Retinal pigment epithelial cell (primary cell): ENCODE measurements around the gene DAZL.

Experiments
- DNase-seq: peaks from one replicate; pipeline ENCODE4 v3.0.0-alpha.2; 2010; ENCODE audit warnings: low read depth
- H3K4me3 ChIP-seq: 2 replicates; pipeline ENCODE4 v1.5.1; 2011; ENCODE audit warnings: mild to moderate bottlenecking, low read length, control low read depth, moderate library complexity
- CTCF ChIP-seq: conservative IDR thresholded peaks from 2 replicates; pipeline ENCODE4 v1.5.1; 2011; ENCODE audit warnings: low read depth, low read length, control low read depth, inconsistent platforms

Gene DAZL

GRCh38 chr3:16584880-16585279 lies 20.3 kb downstream of the DAZL start:
- no peak for TF ChIP-seq CTCF
- H3K4me3 ChIP-seq = no peak overlapping the region
- no peak for DNase-seq

- H3K4me3 ChIP-seq = no peak overlapping the region
These were observed 21.7 kb downstream of the DAZL start for GRCh38 chr3:16583551-16583950.

GRCh38 chr3:16570113-16570512 lies 35.1 kb downstream of the DAZL start:
- TF ChIP-seq CTCF = no peak
- DNase-seq = no peak
- H3K4me3 ChIP-seq = no peak overlapping the region

More at GRCh38 chr3:16583551-16583950, 21.7 kb downstream of the DAZL start:
- no peak for DNase-seq
- no peak for TF ChIP-seq CTCF

- H3K4me3 ChIP-seq = no peak overlapping the region
- no peak for TF ChIP-seq CTCF
- no peak for DNase-seq
These were observed 36.7 kb downstream of the DAZL start for GRCh38 chr3:16568532-16568931.

GRCh38 chr3:16568115-16568514 lies 37.1 kb downstream of the DAZL start:
- no peak for DNase-seq
- H3K4me3 ChIP-seq = no peak overlapping the region
- no peak for TF ChIP-seq CTCF

GRCh38 chr3:16559653-16560365 lies 45.4 kb downstream of the DAZL start:
- DNase-seq = no peak
- TF ChIP-seq CTCF = no peak
- no peak overlapping the region for H3K4me3 ChIP-seq

- no peak overlapping the region for H3K4me3 ChIP-seq
- DNase-seq = no peak
- no peak for TF ChIP-seq CTCF
These were observed 51.1 kb downstream of the DAZL start for GRCh38 chr3:16554126-16554525.
